HG02981 (cell line): ENCODE results near the gene ZNF80.

Source experiments
- ATAC-seq: cut with Tn5 transposase; IDR thresholded peaks from one replicate; pipeline ENCODE4 v1.9.1; 2021; ENCODE audit warnings: mild to moderate bottlenecking, moderate library complexity; ENCODE audit not compliant: unreplicated experiment

The ZNF80 gene

DNA sequence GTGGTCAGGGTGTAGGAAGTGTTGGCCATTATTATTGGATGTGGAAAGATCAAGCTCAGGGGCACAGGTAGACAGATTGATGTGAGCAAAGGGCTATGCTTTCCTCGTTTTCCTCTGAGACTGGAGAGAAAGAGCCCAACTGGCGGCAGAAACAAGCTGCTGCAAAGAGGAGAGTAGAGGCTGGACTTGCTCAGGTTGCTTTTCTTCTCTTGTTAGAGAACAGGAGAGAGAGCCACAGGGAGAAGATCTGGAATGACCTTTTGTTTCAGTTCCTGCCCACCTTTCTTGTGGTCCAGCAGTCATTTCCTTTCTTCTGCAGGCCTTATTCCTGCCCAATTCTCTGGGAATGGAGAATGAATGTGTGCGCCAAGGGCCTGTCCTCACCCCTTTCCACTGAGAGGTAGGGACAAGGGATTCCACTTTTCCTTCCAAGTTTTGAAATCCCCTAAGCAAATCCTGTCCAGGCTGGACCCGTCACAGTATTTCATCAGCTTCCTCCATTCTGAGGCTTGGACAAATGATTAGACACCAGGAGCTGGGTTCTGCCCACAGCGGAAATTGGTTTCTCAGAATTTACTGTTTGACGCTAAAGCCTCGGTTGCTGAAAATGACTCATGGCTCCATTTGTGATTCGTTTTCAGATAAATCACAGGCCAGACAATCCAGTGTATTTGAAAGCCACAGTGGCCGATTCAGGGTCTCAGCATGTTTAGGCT is 16.1 kb downstream of the ZNF80 start:
- no peak for ATAC-seq

DNA sequence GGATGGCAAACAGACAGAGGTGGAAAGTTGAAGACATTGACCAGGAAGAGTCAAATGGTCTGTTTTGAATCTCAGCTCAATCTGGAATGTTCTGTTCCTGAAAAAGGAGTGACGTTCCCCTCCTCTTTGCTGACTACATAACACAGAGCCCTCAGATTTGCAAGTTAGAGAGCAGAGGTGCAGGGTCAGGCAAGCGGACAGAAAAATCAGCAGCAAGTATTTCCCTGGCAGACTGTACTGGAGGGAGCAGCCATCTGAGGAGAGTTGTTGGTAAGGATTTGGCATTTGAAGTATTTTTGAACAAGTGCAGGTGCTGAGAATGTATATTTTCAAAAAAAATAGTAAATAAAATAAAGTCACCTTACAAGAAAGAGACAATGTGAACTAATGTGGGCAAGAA is 17.6 kb downstream of the ZNF80 start:
- ATAC-seq, result no peak

DNA sequence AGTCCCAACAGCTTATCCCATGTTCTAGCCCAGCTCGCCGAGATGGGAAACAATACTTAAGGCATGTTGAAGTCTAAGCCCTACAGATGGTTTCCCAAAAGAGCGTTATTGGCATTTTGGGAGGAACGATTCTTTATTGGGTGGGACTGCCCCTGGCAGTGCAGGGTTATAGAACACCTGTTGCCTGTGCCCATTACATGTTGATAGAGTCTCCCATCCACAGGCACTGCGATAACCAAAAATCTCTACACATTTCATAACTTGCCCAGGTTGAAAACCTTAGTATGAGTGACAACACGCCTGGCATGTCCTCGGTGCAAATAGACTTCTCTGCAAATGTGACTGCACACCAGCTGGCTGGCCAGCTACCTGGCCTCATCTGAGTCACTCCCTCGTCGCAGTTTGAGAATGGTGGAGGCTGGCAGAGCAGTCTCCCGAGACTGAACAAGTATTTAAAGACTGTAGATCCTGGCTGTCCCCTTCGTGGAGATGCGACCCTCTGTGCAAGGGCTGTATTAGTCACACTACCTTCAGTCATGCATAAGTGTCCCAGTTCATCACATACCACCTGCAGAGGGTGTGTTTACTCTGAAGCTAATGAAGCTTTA is 18.7 kb downstream of the ZNF80 start:
- ATAC-seq, result no peak

DNA sequence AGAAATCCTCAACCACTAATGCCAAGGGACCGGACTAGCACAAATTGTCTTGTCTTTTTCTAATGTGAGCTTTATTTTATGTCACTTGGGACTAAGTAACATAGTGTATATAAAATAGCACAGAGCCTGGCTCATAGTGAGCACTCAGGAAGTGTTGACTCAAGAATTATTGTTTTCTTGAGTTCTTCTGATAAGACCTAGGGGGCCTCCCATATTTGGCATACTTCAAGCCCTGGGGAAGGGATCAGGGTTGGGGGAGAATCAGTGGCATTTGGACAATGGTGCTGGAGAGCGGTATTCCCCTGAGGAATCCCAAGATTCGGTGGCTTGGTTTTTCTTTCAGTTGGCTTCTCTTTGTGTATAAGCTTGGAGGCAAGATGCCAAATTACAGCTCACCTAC is 19.4 kb downstream of the ZNF80 start:
- ATAC-seq, result no peak

DNA sequence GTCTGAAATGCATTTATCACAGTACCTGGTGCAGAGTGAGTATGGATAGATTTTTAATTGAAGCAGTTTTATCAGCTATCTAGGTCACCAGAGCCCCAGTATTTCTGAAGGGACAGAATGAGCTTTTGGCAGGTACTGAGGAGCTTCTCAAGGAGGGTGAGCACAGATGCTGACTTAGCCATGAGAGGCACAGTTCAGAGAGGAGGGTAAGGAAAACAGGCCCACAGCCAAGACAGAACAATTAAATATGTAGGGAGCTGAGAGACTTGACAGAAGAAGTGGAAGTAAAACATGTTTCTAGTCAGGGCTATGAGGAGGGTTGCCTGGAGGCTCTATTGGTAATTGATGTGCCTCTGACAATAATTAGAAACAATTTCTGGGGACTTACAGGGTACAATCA is 20.1 kb downstream of the ZNF80 start:
- no peak for ATAC-seq

DNA sequence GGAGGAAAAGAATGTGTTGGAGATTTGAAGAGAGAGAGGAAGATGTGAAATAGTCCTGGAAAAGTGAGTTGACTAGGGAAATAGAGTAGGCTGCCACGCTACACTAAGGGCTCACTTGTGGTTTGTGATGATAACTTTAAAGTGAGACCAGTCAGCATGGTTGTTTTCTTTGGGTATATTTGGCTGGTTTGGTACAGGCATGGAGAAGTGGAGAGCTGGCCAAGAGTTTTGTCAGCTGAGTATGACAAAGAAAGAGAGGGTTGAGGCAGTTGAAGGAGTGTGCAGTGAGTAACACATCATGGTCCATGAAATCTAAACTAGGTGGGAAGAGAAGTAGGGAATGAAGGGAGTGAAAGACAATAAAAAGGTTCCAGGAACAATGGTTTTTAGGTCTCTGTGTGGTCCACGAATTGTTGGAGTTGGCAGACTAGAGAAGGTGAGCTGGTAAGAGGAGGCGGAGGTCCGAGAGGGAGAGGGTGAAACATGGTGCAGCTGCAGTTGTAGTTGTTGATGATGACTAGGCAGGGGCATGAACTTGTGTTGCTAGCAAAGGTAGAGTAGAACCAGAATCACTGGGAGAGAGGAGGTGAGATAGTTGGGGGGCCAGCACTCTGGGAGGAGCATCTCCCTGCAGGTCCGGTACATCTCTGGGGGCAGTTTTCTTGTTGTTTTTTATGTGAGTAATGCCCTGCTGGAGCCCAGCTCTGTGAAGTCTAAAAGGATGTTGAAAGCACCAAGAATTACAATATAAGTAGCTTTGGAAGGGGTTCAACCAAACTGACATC is 21.0 kb downstream of the ZNF80 start:
- ATAC-seq, result no peak

DNA sequence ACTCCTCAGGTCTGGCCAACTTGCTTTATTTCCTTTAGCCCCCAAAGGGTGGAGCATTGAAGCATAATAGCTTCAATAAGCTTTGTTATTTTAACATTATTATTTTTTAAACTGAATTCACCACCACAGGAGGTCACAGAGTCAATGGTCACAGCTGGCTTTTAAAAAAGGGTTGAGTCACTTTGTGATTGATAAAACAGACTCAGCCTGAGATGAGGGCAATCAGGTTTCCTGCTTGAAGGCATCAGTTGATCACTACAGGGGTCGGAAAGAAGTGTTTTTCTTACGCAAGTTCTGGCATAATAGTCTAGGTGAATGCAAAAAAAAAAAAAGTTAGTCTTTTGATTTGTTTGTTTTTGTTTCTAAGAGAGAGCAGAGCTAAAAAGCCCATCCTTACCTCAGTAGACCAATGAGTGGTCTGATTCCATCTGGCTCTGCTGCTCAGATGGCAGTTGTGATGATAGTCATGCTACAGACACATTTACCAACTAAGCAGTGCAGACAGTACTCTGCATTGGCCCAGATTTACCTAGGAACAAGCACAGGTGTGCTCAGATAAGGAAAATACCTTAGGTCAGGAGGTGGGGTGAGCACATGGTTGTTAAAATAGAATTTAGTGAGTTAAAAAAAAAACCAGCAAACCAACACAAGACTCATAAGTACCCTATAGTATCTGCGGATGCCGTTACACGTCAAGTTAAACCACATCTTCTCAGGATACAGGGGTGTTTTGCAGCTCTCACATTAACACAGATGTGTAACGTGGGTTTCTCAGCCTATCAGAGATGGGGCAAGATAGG is 22.6 kb downstream of the ZNF80 start:
- ATAC-seq, result peak; percentile 32

DNA sequence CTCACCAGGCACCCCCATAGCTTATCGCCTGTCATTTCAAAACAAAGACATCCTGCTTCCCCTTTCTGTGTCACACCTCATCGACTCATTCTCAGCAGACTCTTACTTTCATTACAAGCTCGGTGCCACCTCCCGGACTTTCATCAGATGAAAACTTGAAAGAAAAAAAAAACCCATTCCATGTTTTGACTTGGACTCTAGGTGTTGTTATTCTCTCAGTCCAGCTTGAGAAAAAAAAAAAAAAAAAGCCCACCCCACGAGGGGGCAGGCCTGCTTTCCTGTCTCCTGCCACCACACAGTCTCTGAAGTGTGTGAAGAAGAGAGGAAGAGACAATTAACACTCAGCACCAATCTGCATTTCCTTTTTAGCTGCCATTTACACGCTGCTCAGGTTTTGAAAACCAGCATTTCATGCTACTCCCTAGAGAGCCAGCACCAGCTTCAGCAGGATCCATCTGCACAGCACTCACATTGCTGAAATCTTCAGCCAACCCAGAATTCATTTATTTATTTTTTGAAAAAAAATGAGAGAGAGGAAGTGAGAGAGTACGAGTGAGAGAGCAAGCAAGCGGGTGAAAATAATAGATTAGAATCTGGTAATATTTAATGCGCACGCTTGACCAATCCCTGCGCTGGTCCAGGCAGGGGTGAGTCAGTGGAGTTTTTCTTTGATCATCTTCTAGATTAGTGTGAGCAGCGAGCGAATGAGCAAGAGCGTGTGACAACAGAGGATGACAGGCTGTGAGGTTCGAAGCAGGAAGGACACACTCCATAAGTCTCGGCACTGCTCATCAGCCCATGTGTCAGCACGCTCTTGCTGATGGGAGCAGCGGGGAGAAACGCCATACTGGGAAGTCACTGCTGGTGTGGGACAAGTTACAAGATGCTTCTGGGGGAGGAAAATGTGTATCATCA is 23.5 kb downstream of the ZNF80 start:
- peak; percentile 81 for ATAC-seq

DNA sequence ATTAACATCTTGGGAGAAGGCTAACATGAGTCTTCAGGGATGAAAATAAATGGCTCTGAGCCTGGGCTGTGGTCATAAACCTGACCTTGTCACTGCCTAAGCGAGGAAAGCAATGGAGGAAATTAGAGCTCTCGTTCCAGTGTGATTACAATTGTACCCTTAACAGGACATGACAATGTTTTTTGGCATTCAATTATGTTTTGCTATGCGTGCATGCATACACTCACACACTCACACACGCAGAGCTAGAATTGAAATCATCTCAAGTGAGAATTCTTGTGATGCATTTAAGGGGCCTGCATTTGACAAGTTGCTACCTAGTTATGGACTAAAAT is 24.1 kb downstream of the ZNF80 start:
- ATAC-seq, result peak; percentile 3

DNA sequence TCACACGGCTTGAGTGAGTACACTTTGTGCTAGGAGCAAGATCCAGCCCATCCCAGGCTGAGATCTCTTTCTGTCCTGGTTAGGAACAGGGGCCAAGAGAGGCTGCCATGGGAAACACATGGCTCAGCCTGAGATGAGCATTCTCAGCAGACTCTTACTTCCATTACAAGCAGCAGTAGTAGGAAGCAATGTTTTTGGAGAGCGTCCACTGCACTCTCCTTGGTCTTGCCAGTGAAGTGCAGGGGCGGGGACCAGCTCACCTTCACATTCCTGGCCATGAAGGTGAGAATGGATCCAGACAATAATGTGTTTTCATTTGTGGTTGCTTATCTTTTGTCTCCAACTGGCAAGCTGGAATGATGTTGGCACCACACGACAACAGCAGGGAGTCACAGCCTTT is 24.7 kb downstream of the ZNF80 start:
- no peak for ATAC-seq

DNA sequence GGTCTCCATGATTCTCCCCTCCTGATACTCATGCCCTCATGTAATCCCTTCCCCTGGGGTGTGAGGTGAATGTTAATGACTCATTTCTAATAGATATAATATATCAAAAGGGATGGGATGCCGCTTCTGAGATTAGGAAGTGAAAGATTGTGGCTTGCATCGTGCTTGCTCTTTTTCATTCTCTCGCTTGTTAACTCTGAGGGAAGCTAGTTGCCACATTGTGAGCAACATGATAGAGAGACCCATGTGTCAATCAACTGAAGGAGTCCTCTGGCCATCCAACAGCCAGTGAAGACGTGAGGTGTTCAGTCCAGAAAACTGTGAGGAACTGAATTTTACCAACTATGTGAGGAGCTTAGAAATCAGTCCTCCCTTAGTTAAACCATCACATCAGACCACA is 29.6 kb downstream of the ZNF80 start:
- ATAC-seq, result peak; percentile 94

DNA sequence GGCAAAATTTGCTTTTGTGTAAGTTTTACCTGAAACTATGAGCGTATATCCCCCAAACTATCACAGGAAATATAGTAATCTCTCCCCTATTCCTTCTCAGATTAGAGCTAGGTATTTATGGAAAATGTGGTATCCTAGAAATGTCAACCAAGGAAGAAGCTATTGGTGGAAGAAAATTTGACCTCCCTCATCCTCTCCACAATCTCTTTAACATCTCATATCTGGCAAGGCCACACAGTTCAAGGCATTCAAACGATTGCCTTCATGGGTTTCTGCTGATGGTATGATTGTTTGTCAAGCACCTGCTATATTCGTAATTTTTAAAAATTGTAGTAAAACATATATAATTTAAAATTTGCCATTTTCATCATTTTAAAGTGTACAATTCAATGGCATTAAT is 31.0 kb downstream of the ZNF80 start:
- ATAC-seq, result no peak

DNA sequence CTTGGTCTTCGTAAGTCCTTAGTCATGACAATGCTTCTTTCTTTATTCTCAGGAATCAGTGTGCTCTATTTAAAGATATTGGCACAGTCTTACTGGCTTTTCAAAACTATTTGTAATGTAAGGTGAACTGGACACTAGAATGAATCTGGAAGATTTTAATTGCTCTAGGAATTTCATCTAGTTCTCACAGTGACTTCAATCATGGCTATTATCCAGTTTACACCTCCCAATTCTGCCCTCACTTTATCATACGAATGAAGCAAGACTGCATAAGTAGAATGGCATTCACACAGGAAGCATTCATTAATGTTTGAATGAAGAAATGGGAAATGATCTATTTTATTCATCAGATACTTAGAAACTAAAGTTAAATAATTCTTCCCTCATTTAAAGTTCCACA is 31.8 kb downstream of the ZNF80 start:
- no peak for ATAC-seq

DNA sequence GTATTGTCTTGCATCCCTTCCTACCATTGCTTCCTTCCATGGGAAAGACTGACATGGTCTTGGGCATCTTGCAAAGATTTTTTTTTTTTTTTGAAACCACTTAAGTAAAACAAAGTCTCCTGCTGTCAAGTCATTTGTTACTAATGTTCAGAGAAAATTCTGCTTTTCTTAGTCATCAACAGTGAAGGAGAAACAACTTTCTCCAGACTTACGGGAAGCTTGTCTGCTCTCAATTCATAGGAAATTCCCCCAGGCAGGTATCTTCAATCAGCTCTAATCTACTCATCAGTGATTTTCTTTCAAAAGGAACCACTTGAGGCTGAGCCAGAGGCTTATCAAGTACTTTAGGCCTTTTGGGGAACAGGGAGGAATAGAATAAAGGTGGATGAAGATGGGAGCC is 42.6 kb downstream of the ZNF80 start:
- no peak for ATAC-seq

DNA sequence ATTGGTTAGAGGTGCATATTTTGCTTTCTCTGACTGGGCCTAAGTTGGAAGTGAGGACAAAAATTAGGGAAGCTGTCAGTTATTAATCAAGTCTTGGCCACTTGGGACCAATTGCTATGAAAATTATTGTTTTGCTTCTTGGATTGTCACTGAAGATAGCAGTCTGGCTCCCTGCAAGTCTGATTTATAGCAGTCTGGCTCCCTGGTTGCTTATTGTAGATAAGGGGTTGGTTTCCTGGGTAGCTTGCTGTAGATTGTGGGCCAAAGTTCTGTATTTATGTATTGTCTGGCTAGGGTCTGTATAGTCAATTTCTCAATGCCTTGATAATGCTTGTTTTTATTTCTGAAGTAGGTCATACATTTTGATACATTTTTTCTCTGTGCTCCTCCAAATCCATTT is 45.2 kb downstream of the ZNF80 start:
- ATAC-seq, result no peak

DNA sequence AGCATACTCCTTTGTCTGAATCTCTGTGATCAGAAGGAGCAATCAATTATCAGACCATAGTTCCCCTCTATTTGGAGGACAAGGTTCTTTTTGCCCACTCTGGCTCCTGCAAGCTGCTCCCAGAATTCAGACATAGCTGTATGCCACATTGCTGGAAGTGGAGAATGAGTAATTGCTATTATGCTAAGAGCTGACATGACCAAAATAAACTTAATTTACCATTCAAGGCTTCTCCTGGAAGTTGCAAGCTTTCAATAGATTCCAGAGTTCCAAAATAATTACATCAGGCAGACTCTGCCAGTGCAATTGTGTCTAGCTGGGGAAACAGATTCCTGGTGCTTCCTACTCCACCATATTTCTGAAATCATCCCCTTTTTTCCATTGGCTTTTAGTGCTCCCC is 50.9 kb downstream of the ZNF80 start:
- ATAC-seq, result no peak
